HepG2 (cell line): Measurements from ENCODE around the gene CIAO3. TPM values are rescaled to one million over a fixed set of nuclear protein-coding genes. Genes with fewer than 3 reads are reported as not detected.

Source experiments
- ARNT ChIP-seq: fragments of 450-650 bp; IDR thresholded peaks from 2 replicates; pipeline ENCODE4 v1.6.1; 2017
- ARNTL ChIP-seq: sonication (generic); formaldehyde crosslinking; IDR thresholded peaks from 2 replicates; pipeline ENCODE4 v1.4.0; 2020; ENCODE audit warnings: mild to moderate bottlenecking, missing genetic modification reagents
- ASH2L ChIP-seq: fragments of 300-600, 200-600 bp; sonication (generic); IDR thresholded peaks from 2 replicates; pipeline ENCODE4 v1.7.0; 2017; ENCODE audit warnings: low read depth, mild to moderate bottlenecking, moderate library complexity, mixed read lengths, low read length; ENCODE audit not compliant: insufficient read length
- ELF3 ChIP-seq: IDR thresholded peaks from 2 replicates; pipeline ENCODE4 v1.6.1; 2016; ENCODE audit warnings: missing genetic modification reagents, missing compliant biosample characterization
- EP300 ChIP-seq, 3 experiments: sonication (generic) in 1 of 3; formaldehyde crosslinking in 1 of 3; IDR thresholded peaks; 2 replicates each; pipeline versions ENCODE4 v1.5.1 to v1.6.1; 2011 to 2020; ENCODE audit warnings: low read depth in 2 of 3, low read length in 2 of 3, borderline replicate concordance in 1 of 3, improper control_type of control experiment in 1 of 3, mild to moderate bottlenecking in 1 of 3, missing genetic modification reagents in 1 of 3, moderate library complexity in 1 of 3
- GABPB1 ChIP-seq: IDR thresholded peaks from 2 replicates; pipeline ENCODE4 v1.6.1; 2016; ENCODE audit warnings: mild to moderate bottlenecking, missing genetic modification reagents, moderate library complexity, missing compliant biosample characterization
- GATAD1 ChIP-seq: IDR thresholded peaks from 2 replicates; pipeline ENCODE4 v1.6.1; 2016; ENCODE audit warnings: missing genetic modification reagents, missing compliant biosample characterization
- HES4 ChIP-seq: sonication (generic); formaldehyde crosslinking; IDR thresholded peaks from 2 replicates; pipeline ENCODE4 v1.9.0; 2021; ENCODE audit warnings: mild to moderate bottlenecking, missing genetic modification reagents, borderline replicate concordance
- IKZF4 ChIP-seq: sonication (generic); formaldehyde crosslinking; IDR thresholded peaks from 2 replicates; pipeline ENCODE4 v1.5.1; 2020; ENCODE audit warnings: borderline replicate concordance, mild to moderate bottlenecking, low read depth, missing genetic modification reagents; ENCODE audit errors: not compliant biosample characterization
- MXD4 ChIP-seq: IDR thresholded peaks from 2 replicates; pipeline ENCODE4 v1.6.1; 2016; ENCODE audit warnings: mild to moderate bottlenecking, missing biosample characterization, missing genetic modification reagents
- RXRB ChIP-seq: IDR thresholded peaks from 2 replicates; pipeline ENCODE4 v1.6.1; 2016; ENCODE audit warnings: borderline replicate concordance, missing genetic modification reagents, missing compliant biosample characterization
- SP5 ChIP-seq: IDR thresholded peaks from 2 replicates; pipeline ENCODE4 v1.6.1; 2016; ENCODE audit warnings: low read depth, borderline replicate concordance
- ZNF337 ChIP-seq: sonication (generic); formaldehyde crosslinking; IDR thresholded peaks from 2 replicates; pipeline ENCODE4 v1.5.1; 2020; ENCODE audit warnings: missing genetic modification reagents, low read depth, mild to moderate bottlenecking, borderline replicate concordance
- ZNF451 ChIP-seq: sonication (generic); formaldehyde crosslinking; IDR thresholded peaks from 2 replicates; pipeline ENCODE4 v1.5.0; 2020; ENCODE audit warnings: mild to moderate bottlenecking, missing genetic modification reagents
- polyA plus RNA-seq, 8 experiments: library from polyadenylated mRNA; depleted of rRNA in 3 of 8; stranded (reverse) in 7 of 8; unstranded in 1 of 8; fragments of >200 nt; fragmentation: Illumina TruSeq in 4 of 8; extraction: Trizol in 4 of 8; gene quantifications; 2 replicates each; pipeline versions ENCODE4 v1.2.1 to v1.2.3, GENCODE V29; 2011 to 2016; ENCODE audit warnings: low read depth in 4 of 8, missing spikeins in 1 of 8, mixed read lengths in 1 of 8; ENCODE audit not compliant: insufficient read depth in 1 of 8
- total RNA-seq, 5 experiments: library from RNA; depleted of rRNA; stranded (reverse); fragments of >200 nt; fragmentation: Illumina TruSeq; extraction: Trizol; gene quantifications; 2 replicates each; pipeline ENCODE4 v1.2.3, GENCODE V29; 2016; ENCODE audit warnings: low read depth in 1 of 5
- TF ChIP-seq, protein P1 (sequence below): sonication (generic); formaldehyde crosslinking; IDR thresholded peaks from 2 replicates; pipeline ENCODE4 v1.4.0; 2020; ENCODE audit warnings: missing genetic modification reagents
- TF ChIP-seq, protein P2 (sequence below): sonication (generic); formaldehyde crosslinking; IDR thresholded peaks from 2 replicates; pipeline ENCODE4 v1.5.1; 2020; ENCODE audit warnings: missing genetic modification reagents, mild to moderate bottlenecking, borderline replicate concordance
- TF ChIP-seq, protein P3 (sequence below), 2 experiments: sonication (generic) in 1 of 2; formaldehyde crosslinking in 1 of 2; IDR thresholded peaks; 2 replicates each; pipeline versions ENCODE4 v1.6.1 to v1.9.0; 2014 to 2022; ENCODE audit warnings: antibody characterized with exemption in 1 of 2, borderline replicate concordance in 1 of 2, inconsistent platforms in 1 of 2, low read depth in 1 of 2, missing genetic modification reagents in 1 of 2
- TF ChIP-seq, protein P4 (sequence below): IDR thresholded peaks from 2 replicates; pipeline ENCODE4 v1.6.1; 2016; ENCODE audit warnings: mild to moderate bottlenecking, missing biosample characterization, missing genetic modification reagents

Gene CIAO3
- total and polyA plus RNA-seq, 2 of the 13 experiments (the other 11 are each of a cell fraction or from before 2014, with no cell fraction given): 21.7 to 25.0 TPM

DNA sequence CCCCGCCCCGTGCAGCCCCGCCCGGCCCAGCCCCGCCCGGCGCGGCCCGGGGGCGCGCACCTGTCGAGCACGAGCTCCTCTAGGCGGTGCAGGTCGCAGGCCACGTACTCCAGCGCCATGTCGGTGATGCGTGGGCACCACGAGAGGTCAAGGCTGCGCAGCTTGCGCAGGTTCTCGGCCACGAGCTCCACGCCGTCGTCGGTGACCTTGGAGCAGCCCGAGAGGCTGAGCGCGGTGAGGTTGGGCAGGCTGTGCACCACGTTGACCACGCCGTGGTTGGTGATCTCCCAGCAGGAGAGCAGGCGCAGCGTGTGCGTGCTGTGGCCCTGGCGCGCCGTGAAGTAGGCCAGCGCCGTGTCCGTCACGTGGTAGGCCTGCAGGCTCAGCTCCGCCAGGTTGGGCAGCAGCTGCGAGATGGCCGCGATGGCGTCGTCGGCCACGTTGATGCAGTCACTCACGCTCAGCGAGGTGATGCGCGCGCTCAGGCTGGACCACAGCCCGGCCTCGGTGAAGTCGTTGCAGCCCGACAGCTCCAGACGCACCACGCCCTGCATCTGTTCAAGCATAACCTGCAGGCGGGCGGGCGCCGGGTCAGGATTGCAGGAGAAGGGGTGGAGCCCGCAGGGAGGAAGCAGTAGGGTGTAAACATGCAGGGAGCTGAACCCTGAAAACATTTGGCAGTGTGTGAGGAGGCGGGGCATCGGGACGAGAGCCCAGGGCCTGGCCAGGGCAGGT is 45.3 kb downstream of the CIAO3 start (continued):
- TF ChIP-seq, protein P1, sequence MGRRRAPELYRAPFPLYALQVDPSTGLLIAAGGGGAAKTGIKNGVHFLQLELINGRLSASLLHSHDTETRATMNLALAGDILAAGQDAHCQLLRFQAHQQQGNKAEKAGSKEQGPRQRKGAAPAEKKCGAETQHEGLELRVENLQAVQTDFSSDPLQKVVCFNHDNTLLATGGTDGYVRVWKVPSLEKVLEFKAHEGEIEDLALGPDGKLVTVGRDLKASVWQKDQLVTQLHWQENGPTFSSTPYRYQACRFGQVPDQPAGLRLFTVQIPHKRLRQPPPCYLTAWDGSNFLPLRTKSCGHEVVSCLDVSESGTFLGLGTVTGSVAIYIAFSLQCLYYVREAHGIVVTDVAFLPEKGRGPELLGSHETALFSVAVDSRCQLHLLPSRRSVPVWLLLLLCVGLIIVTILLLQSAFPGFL: no peak
- 0 out of 2 replicates have a peak, but pooled peaks have one; percentile 18 for TF ChIP-seq MXD4 (CRISPR knock-in tag)
- TF ChIP-seq ARNTL: 0 out of 2 replicates have a peak, but pooled peaks have one; percentile 21
- no peak for TF ChIP-seq EP300 (IDR thresholded peaks at IDR 0.05; ENCODE audit: low read depth in 2 of 2, low read length in 2 of 2)
- TF ChIP-seq EP300 (CRISPR knock-in tag; IDR thresholded peaks at IDR 0.05; ENCODE audit: borderline replicate concordance): 0 out of 2 replicates have a peak, but pooled peaks have one; percentile 36
- peak; percentile 25; the same call in 1 of the 2 replicates for TF ChIP-seq ELF3 (CRISPR knock-in tag)
- TF ChIP-seq, protein P2, sequence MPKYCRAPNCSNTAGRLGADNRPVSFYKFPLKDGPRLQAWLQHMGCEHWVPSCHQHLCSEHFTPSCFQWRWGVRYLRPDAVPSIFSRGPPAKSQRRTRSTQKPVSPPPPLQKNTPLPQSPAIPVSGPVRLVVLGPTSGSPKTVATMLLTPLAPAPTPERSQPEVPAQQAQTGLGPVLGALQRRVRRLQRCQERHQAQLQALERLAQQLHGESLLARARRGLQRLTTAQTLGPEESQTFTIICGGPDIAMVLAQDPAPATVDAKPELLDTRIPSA: no peak
- TF ChIP-seq GATAD1: no peak
- peak; percentile 19; the same call in 1 of the 2 replicates for TF ChIP-seq SP5 (CRISPR knock-in tag)
- TF ChIP-seq GABPB1: peak; percentile 29; the same call in 1 of the 2 replicates
- TF ChIP-seq, protein P3, sequence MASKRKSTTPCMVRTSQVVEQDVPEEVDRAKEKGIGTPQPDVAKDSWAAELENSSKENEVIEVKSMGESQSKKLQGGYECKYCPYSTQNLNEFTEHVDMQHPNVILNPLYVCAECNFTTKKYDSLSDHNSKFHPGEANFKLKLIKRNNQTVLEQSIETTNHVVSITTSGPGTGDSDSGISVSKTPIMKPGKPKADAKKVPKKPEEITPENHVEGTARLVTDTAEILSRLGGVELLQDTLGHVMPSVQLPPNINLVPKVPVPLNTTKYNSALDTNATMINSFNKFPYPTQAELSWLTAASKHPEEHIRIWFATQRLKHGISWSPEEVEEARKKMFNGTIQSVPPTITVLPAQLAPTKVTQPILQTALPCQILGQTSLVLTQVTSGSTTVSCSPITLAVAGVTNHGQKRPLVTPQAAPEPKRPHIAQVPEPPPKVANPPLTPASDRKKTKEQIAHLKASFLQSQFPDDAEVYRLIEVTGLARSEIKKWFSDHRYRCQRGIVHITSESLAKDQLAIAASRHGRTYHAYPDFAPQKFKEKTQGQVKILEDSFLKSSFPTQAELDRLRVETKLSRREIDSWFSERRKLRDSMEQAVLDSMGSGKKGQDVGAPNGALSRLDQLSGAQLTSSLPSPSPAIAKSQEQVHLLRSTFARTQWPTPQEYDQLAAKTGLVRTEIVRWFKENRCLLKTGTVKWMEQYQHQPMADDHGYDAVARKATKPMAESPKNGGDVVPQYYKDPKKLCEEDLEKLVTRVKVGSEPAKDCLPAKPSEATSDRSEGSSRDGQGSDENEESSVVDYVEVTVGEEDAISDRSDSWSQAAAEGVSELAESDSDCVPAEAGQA (IDR thresholded peaks at IDR 0.05; ENCODE audit: low read depth): peak; percentile 51; the same call in 1 of the 2 replicates
- TF ChIP-seq, protein P3 (CRISPR knock-in tag; IDR thresholded peaks at IDR 0.05; ENCODE audit: borderline replicate concordance): no peak
- TF ChIP-seq ARNT: no peak
- TF ChIP-seq, protein P4, sequence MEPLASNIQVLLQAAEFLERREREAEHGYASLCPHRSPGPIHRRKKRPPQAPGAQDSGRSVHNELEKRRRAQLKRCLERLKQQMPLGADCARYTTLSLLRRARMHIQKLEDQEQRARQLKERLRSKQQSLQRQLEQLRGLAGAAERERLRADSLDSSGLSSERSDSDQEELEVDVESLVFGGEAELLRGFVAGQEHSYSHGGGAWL: peak; percentile 85
- peak; percentile 74 for TF ChIP-seq ZNF451 (CRISPR knock-in tag)
- TF ChIP-seq IKZF4 (CRISPR knock-in tag): peak; percentile 75
- TF ChIP-seq RXRB (CRISPR knock-in tag): 0 out of 2 replicates have a peak, but pooled peaks have one; percentile 12
- TF ChIP-seq ASH2L: no peak
- TF ChIP-seq HES4: peak; percentile 85; the same call in 1 of the 2 replicates
- TF ChIP-seq ZNF337: no peak
